Nephron progenitor cell (in vitro differentiated cells): ENCODE data around the gene CCDC92.
A peak's percentile ranks its signal among the peaks of the same experiment; 100 is the strongest.

Experiments used
- DNase-seq: peaks from one replicate; pipeline ENCODE4 v3.0.0; 2021
- H3K27ac Mint-ChIP-seq: 2 replicates; pipeline ENCODE4 v1.8.0; 2021; ENCODE audit warnings: mild to moderate bottlenecking, moderate library complexity, mixed read lengths
- H3K27me3 Mint-ChIP-seq: 2 replicates; pipeline ENCODE4 v1.8.0; 2021; ENCODE audit warnings: mild to moderate bottlenecking, low read depth, mixed read lengths; ENCODE audit not compliant: poor library complexity
- H3K36me3 Mint-ChIP-seq: 2 replicates; pipeline ENCODE4 v1.8.0; 2021; ENCODE audit warnings: low read depth, mixed read lengths
- H3K4me1 Mint-ChIP-seq: 2 replicates; pipeline ENCODE4 v1.8.0; 2021; ENCODE audit warnings: mixed read lengths
- H3K4me3 Mint-ChIP-seq: 2 replicates; pipeline ENCODE4 v1.8.0; 2021; ENCODE audit warnings: mild to moderate bottlenecking, moderate library complexity, mixed read lengths
- H3K9me3 Mint-ChIP-seq: 2 replicates; pipeline ENCODE4 v1.8.0; 2021; ENCODE audit warnings: mild to moderate bottlenecking, moderate library complexity, mixed read lengths
- TF ChIP-seq, protein P1 (sequence below): fragments of 200-600 bp; sonication (generic); IDR thresholded peaks from 2 replicates; pipeline ENCODE4 v1.5.0; 2021; ENCODE audit warnings: antibody characterized with exemption

CCDC92 gene

DNA sequence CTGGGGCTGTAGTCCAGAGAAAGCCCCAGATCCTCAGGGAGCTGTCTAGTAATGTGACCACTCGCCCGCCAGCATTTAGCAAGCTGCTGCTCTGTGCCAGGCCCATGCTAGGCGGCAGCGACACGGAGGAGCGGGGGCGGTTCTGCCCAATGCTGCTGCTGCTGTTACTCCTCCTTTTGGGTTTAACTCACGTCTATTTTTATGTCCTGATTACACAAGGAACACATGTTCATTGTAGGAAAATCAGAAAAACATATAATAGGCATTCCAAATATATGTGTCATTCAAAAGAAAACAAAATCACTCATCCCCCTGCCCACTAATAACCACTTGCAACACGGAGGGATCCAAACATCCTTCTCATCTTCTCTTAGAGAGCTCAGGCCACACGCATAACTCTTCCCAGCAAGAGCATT lies 30.4 kb downstream of the CCDC92 start:
- Mint-ChIP-seq H3K36me3 (peaks cover 55% of the 10 kb centered on the region), H3K4me1 (peaks cover 34% of the 10 kb centered on the region), H3K9me3 (no peaks in the 10 kb centered on the region), H3K27ac (peak overlapping the region; percentile 9), H3K27me3 (peaks cover 4% of the 10 kb centered on the region), H3K4me3 (no peak overlapping the region)
- DNase-seq, result no peak
- TF ChIP-seq, protein P1, sequence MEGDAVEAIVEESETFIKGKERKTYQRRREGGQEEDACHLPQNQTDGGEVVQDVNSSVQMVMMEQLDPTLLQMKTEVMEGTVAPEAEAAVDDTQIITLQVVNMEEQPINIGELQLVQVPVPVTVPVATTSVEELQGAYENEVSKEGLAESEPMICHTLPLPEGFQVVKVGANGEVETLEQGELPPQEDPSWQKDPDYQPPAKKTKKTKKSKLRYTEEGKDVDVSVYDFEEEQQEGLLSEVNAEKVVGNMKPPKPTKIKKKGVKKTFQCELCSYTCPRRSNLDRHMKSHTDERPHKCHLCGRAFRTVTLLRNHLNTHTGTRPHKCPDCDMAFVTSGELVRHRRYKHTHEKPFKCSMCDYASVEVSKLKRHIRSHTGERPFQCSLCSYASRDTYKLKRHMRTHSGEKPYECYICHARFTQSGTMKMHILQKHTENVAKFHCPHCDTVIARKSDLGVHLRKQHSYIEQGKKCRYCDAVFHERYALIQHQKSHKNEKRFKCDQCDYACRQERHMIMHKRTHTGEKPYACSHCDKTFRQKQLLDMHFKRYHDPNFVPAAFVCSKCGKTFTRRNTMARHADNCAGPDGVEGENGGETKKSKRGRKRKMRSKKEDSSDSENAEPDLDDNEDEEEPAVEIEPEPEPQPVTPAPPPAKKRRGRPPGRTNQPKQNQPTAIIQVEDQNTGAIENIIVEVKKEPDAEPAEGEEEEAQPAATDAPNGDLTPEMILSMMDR, result no peak

DNA sequence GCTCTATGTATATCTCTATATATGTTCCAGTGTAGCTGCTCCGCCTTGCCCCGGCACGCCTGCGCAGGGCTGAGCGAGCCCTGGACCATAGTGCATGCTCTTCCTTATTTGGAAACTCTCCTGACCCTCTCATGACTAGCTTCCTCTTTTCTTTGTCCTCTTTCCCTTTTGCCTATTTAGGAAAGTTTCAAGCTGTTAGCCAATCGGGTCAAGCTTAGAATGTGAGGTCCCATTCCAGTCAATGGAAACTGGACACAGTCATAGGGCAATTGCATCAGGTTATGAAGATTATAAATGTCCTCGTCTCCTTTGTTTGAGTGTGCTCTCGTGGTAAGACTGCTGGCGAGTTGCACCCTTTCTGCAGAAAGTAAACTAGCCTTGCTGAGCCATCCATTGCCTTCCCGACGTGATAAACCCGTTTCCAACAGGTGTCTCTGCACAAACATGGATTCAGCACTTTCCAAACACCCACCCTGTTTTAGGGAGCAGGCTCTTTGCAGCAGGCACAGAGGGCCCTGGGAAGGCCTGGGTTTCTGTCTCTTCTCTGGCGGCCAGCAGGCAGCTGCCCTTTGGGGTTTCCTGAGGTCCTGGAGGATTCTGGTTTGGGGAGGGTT lies 30.9 kb downstream of the CCDC92 start:
- TF ChIP-seq, protein P1, result no peak
- Mint-ChIP-seq H3K27ac (no peak overlapping the region), H3K4me1 (peaks cover 35% of the 10 kb centered on the region), H3K36me3 (peaks cover 57% of the 10 kb centered on the region), H3K9me3 (no peaks in the 10 kb centered on the region), H3K4me3 (no peak overlapping the region), H3K27me3 (peaks cover 4% of the 10 kb centered on the region)
- DNase-seq, result no peak

DNA sequence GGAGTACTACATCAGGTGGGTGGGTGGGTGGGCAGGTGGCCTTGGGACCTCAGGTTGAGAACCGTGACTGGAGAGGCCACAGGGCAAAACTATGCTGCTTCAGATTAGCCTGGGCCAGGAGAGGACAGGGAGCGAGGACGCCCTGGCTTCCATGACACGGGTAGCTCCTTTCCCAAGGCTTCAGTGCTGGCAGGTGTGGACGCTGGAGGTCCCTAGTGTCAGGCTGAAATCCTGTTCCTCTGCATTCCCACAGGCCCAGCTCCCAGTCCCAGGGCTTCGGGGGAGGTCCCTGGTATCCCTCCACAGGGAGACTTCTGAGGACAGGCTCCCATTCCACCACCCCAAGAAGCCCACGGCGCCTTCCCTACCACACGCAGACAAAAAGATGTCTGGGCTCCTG lies 31.6 kb downstream of the CCDC92 start:
- H3K4me3 Mint-ChIP-seq, result no peak overlapping the region
- H3K27me3 Mint-ChIP-seq, result peaks cover 4% of the 10 kb centered on the region
- no peaks in the 10 kb centered on the region for H3K9me3 Mint-ChIP-seq
- TF ChIP-seq, protein P1, result no peak
- DNase-seq, result no peak
- peaks cover 34% of the 10 kb centered on the region for H3K4me1 Mint-ChIP-seq
- peaks cover 60% of the 10 kb centered on the region for H3K36me3 Mint-ChIP-seq
- H3K27ac Mint-ChIP-seq, result no peak overlapping the region

DNA sequence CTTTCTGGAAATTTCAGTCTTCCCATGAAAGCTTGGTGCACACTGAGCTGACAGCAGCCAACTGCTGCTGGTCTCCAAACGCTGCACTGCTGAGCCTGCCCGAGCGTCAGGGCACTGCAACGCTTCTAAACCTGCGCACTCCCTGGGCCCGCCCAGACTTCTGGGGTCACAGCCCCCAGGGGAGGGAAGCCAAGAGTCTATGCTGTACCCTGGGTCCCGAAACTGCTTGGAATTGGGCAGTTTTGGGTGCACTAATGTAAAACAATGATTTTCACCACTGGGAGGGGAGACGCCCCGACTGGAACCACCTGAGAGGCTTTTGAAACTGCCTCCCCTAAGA lies 32.0 kb downstream of the CCDC92 start:
- no peaks in the 10 kb centered on the region for H3K9me3 Mint-ChIP-seq

DNA sequence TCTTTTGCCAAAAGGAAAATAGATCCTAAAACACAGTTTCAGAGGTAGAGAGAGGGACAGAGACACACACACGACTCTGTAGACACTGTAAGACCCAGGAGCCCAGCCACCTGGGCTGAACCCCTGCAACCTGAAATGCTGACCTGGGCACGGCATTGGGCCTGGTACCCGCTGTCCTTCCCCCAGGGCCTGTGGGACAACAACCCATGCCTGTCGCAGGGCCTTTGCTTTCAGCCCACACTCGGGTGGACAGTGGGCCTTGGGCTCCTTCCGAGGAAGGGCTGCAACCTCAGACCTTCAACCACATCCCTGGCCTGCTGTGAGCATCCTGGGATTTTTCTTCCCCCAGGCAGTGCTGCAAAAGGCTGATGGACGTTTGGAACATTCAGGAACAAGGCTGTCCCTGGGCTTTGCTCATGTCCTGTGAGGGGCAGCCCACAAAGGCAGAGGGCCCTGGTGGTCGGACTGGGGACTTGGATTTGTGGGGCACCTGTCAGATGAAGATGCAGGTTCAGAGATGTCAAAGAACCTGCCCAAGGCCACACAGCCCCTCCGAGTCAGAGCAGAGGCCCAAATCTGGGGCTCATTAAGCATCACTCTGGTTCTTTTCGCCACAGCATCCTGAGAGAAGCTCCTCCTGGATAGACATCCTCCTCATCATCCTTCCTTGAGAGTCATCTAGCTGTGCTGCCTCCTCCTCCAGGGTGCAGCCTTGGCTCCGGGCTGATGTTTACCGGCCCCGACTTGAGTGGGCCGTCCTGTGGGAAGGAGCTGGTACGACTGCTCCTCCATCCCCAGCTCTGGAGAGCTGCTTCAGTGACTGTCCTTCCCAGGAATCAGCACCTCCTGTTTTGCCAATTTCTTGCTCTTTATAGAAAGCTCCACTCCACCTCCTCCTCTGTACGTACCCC lies 32.7 kb downstream of the CCDC92 start:
- no peak overlapping the region for H3K4me3 Mint-ChIP-seq
- TF ChIP-seq, protein P1, result no peak
- peaks cover 54% of the 10 kb centered on the region for H3K36me3 Mint-ChIP-seq
- H3K27me3 Mint-ChIP-seq, result peaks cover 4% of the 10 kb centered on the region
- no peak for DNase-seq
- no peak overlapping the region for H3K27ac Mint-ChIP-seq
- H3K9me3 Mint-ChIP-seq, result no peaks in the 10 kb centered on the region
- peaks cover 25% of the 10 kb centered on the region for H3K4me1 Mint-ChIP-seq

More for the DNA sequence above, 32.0 kb downstream of the CCDC92 start:
- Mint-ChIP-seq H3K27me3 (peaks cover 4% of the 10 kb centered on the region), H3K4me1 (peaks cover 30% of the 10 kb centered on the region), H3K4me3 (no peak overlapping the region), H3K36me3 (peaks cover 56% of the 10 kb centered on the region), H3K27ac (no peak overlapping the region)
- TF ChIP-seq, protein P1, result no peak
- DNase-seq, result no peak
